Small intestine (tissue), 7 donors: Measurements from ENCODE around the gene AKT3. TPM values are rescaled to one million over a fixed set of nuclear protein-coding genes. Genes with fewer than 3 reads are reported as not detected.

Experiments
- DNase-seq, 2 donors: peaks; one replicate each; pipeline versions ENCODE4 v3.0.0 to v3.0.0-alpha.2; 2013
- FAIRE-seq: peaks from 2 replicates; lab custom pipeline; 2012; peaks lifted over from hg19 to GRCh38; lab: Jason Lieb, UNC
- H3K27ac ChIP-seq, 3 donors: one replicate each; pipeline ENCODE4 v1.5.1; 2013; ENCODE audit warnings: low read length in 2 of 3, mild to moderate bottlenecking in 2 of 3, control low read depth in 1 of 3, inconsistent platforms in 1 of 3, low read depth in 1 of 3, moderate library complexity in 1 of 3
- H3K27me3 ChIP-seq, 3 donors: one replicate each; pipeline ENCODE4 v1.6.1; 2013; ENCODE audit warnings: low read length in 3 of 3, inconsistent platforms in 1 of 3; ENCODE audit not compliant: control insufficient read depth in 3 of 3, insufficient read depth in 3 of 3
- H3K36me3 ChIP-seq, 3 donors: one replicate each; pipeline ENCODE4 v1.6.1; 2013; ENCODE audit warnings: low read length in 3 of 3, inconsistent platforms in 1 of 3, low read depth in 1 of 3, mild to moderate bottlenecking in 1 of 3, moderate library complexity in 1 of 3; ENCODE audit not compliant: control insufficient read depth in 3 of 3, insufficient read depth in 2 of 3
- H3K4me1 ChIP-seq, 3 donors: one replicate each; pipeline ENCODE4 v1.6.1; 2013; ENCODE audit warnings: low read length in 2 of 3, inconsistent platforms in 1 of 3, low read depth in 1 of 3, mild to moderate bottlenecking in 1 of 3, moderate library complexity in 1 of 3; ENCODE audit not compliant: control insufficient read depth in 3 of 3, insufficient read depth in 2 of 3
- H3K4me3 ChIP-seq, 3 donors: one replicate each; pipeline ENCODE4 v1.5.1; 2013; ENCODE audit warnings: low read length in 3 of 3, control low read depth in 1 of 3, inconsistent platforms in 1 of 3, low read depth in 1 of 3, mild to moderate bottlenecking in 1 of 3, moderate library complexity in 1 of 3
- H3K9me3 ChIP-seq, 2 donors: one replicate each; pipeline ENCODE4 v1.6.1; 2013; ENCODE audit warnings: low read depth in 1 of 2, low read length in 1 of 2; ENCODE audit not compliant: control insufficient read depth in 2 of 2, insufficient read depth in 1 of 2
- WGBS, 3 donors: extraction: QIAGEN DNeasy Blood & Tissue Kit; methylation state at CpG; one replicate each; pipeline ENCODE4 v1.1.7; 2013; 5-methylcytosine and 5-hydroxymethylcytosine counted together
- polyA plus RNA-seq, 4 donors: library from polyadenylated mRNA; stranded (reverse) in 3 of 4; unstranded in 1 of 4; fragments of 200-250 nt in 3 of 4; fragments of 120-200 nt in 1 of 4; gene quantifications; one replicate each; pipeline versions ENCODE4 v1.2.1 to v1.2.3, GENCODE V29; 2013
- donor health status: healthy with polysubstance abuse.
- donor health status: control.
- donor health status: control.
- donor health status: Bipolar disorder and iron deficiency.
- donor health status: healthy.

Gene AKT3
- polyA plus RNA-seq, 4 donors, result 0.45 to 8.6 (median 3.6) TPM

- Histone ChIP-seq H3K27me3 (no peaks in the 10 kb centered on the region), H3K36me3 (no peaks in the 10 kb centered on the region), H3K4me1 (no peaks in the 10 kb centered on the region), H3K4me3 (no peak overlapping the region), H3K27ac (no peak overlapping the region), H3K9me3 (no peaks in the 10 kb centered on the region)
- DNase-seq (no peak), FAIRE-seq (no peak)
- 75 to 83% (median 77%) methylated on average over 7 of the region's 7 CpGs for WGBS, 3 donors
These were observed 290.4 kb downstream of the AKT3 start for GRCh38 chr1:243559575-243560162.

- H3K4me1 ChIP-seq, result no peaks in the 10 kb centered on the region
- H3K9me3 ChIP-seq, result no peaks in the 10 kb centered on the region
- no peaks in the 10 kb centered on the region for H3K27me3 ChIP-seq
- no peaks in the 10 kb centered on the region for H3K36me3 ChIP-seq
- H3K4me3 ChIP-seq, result no peak overlapping the region
- DNase-seq (no peak), FAIRE-seq (no peak)
- no peak overlapping the region for H3K27ac ChIP-seq
- 78 to 94% (median 82%) methylated on average over 1 of the region's 1 CpG for WGBS, 3 donors
These were observed 291.5 kb downstream of the AKT3 start for GRCh38 chr1:243558576-243558975.

GRCh38 chr1:243557866-243558265 lies 292.2 kb downstream of the AKT3 start:
- no peaks in the 10 kb centered on the region for H3K4me1 ChIP-seq
- H3K9me3 ChIP-seq, result no peaks in the 10 kb centered on the region
- H3K4me3 ChIP-seq, result no peak overlapping the region
- FAIRE-seq (no peak), DNase-seq (no peak)
- H3K36me3 ChIP-seq, result no peaks in the 10 kb centered on the region
- no peak overlapping the region for H3K27ac ChIP-seq
- H3K27me3 ChIP-seq, result no peaks in the 10 kb centered on the region

- Histone ChIP-seq H3K4me1 (no peaks in the 10 kb centered on the region), H3K36me3 (no peaks in the 10 kb centered on the region), H3K27ac (no peak overlapping the region), H3K9me3 (no peaks in the 10 kb centered on the region), H3K27me3 (no peaks in the 10 kb centered on the region), H3K4me3 (no peak overlapping the region)
- 84 to 92% (median 86%) methylated on average over 4 of the region's 4 CpGs for WGBS, 3 donors
- FAIRE-seq (no peak), DNase-seq (no peak)
These were observed 295.4 kb downstream of the AKT3 start for GRCh38 chr1:243554686-243555085.

GRCh38 chr1:243553090-243553489 lies 297.0 kb downstream of the AKT3 start:
- no peaks in the 10 kb centered on the region for H3K36me3 ChIP-seq
- FAIRE-seq (no peak), DNase-seq (no peak)
- 63 to 72% (median 71%) methylated on average over 2 of the region's 2 CpGs for WGBS, 3 donors
- no peaks in the 10 kb centered on the region for H3K27me3 ChIP-seq
- no peaks in the 10 kb centered on the region for H3K9me3 ChIP-seq
- H3K4me1 ChIP-seq, result no peaks in the 10 kb centered on the region
- H3K4me3 ChIP-seq, result no peak overlapping the region
- no peak overlapping the region for H3K27ac ChIP-seq

- Histone ChIP-seq H3K27me3 (no peaks in the 10 kb centered on the region), H3K9me3 (no peaks in the 10 kb centered on the region), H3K4me3 (no peak overlapping the region), H3K27ac (no peak overlapping the region), H3K4me1 (no peaks in the 10 kb centered on the region), H3K36me3 (peaks cover 0 to 2% (median 0%) of the 10 kb centered on the region in 3 donors)
- WGBS, 3 donors, result 93 to 94% (median 94%) methylated on average over 6 of the region's 6 CpGs
- no peak for FAIRE-seq
- no peak for DNase-seq
These were observed 299.8 kb downstream of the AKT3 start for GRCh38 chr1:243550276-243550675.

- FAIRE-seq (no peak), DNase-seq (no peak)
- H3K9me3 ChIP-seq, result no peaks in the 10 kb centered on the region
- H3K36me3 ChIP-seq, result peaks cover 0 to 2% (median 0%) of the 10 kb centered on the region in 3 donors
- H3K4me1 ChIP-seq, result no peaks in the 10 kb centered on the region
- H3K27ac ChIP-seq, result no peak overlapping the region
- no peaks in the 10 kb centered on the region for H3K27me3 ChIP-seq
- H3K4me3 ChIP-seq, result no peak overlapping the region
These were observed 300.3 kb downstream of the AKT3 start for GRCh38 chr1:243549791-243550190.

GRCh38 chr1:243549108-243549507 lies 300.9 kb downstream of the AKT3 start:
- Histone ChIP-seq H3K36me3 (peaks cover 0 to 2% (median 0%) of the 10 kb centered on the region in 3 donors), H3K27ac (no peak overlapping the region), H3K4me3 (no peak overlapping the region), H3K9me3 (no peaks in the 10 kb centered on the region), H3K4me1 (no peaks in the 10 kb centered on the region), H3K27me3 (no peaks in the 10 kb centered on the region)
- DNase-seq, result no peak
- FAIRE-seq, result no peak

- no peaks in the 10 kb centered on the region for H3K4me1 ChIP-seq
- no peaks in the 10 kb centered on the region for H3K9me3 ChIP-seq
- no peak overlapping the region for H3K27ac ChIP-seq
- no peak for FAIRE-seq
- H3K27me3 ChIP-seq, result no peaks in the 10 kb centered on the region
- peaks cover 0 to 2% (median 0%) of the 10 kb centered on the region in 3 donors for H3K36me3 ChIP-seq
- no peak overlapping the region for H3K4me3 ChIP-seq
- 88 to 97% (median 89%) methylated on average over 1 of the region's 1 CpG for WGBS, 3 donors
- DNase-seq, result no peak
These were observed 301.5 kb downstream of the AKT3 start for GRCh38 chr1:243548516-243548915.
